Neuronal stem cell (in vitro differentiated cells): ENCODE measurements around the gene HIVEP2.

Experiments used
- DNase-seq: peaks from one replicate; pipeline ENCODE4 v3.0.0-alpha.2; 2013; ENCODE audit warnings: low spot score
- H2AFZ ChIP-seq: one replicate; pipeline ENCODE4 v1.6.1; 2013; ENCODE audit warnings: mild to moderate bottlenecking, low read length, inconsistent platforms
- H2AK5ac ChIP-seq: 2 replicates; pipeline ENCODE4 v1.6.1; 2013; ENCODE audit warnings: low read depth, mild to moderate bottlenecking, inconsistent platforms, low read length, moderate library complexity, mixed read lengths
- H2BK120ac ChIP-seq: 2 replicates; pipeline ENCODE4 v1.6.1; 2013; ENCODE audit warnings: low read depth, mild to moderate bottlenecking, inconsistent platforms, low read length, moderate library complexity, mixed read lengths
- H2BK12ac ChIP-seq: one replicate; pipeline ENCODE4 v1.6.1; 2013; ENCODE audit warnings: low read length, inconsistent platforms
- H2BK15ac ChIP-seq: 2 replicates; pipeline ENCODE4 v1.6.1; 2013; ENCODE audit warnings: mild to moderate bottlenecking, low read length, inconsistent platforms, mixed read lengths
- H2BK5ac ChIP-seq: one replicate; pipeline ENCODE4 v1.6.1; 2013; ENCODE audit warnings: inconsistent platforms, mild to moderate bottlenecking, low read length, moderate library complexity
- H3K14ac ChIP-seq: one replicate; pipeline ENCODE4 v1.6.1; 2013; ENCODE audit warnings: low read length, inconsistent platforms
- H3K18ac ChIP-seq: 2 replicates; pipeline ENCODE4 v1.6.1; 2013; ENCODE audit warnings: low read length, inconsistent platforms
- H3K23ac ChIP-seq: 2 replicates; pipeline ENCODE4 v1.6.1; 2013; ENCODE audit warnings: low read depth, mild to moderate bottlenecking, mixed read lengths, low read length, inconsistent platforms; ENCODE audit not compliant: poor library complexity
- H3K27ac ChIP-seq: replicated peaks from 3 replicates; pipeline ENCODE4 v1.5.1; 2013; ENCODE audit warnings: low read length, inconsistent platforms
- H3K27me3 ChIP-seq, 3 experiments: 2 replicates each; pipeline ENCODE4 v1.6.1; 2013; ENCODE audit warnings: low read length in 3 of 3, mild to moderate bottlenecking in 2 of 3, inconsistent platforms in 1 of 3, low read depth in 1 of 3, mixed read lengths in 1 of 3, moderate library complexity in 1 of 3; ENCODE audit not compliant: control insufficient read depth in 3 of 3, insufficient read depth in 3 of 3
- H3K36me3 ChIP-seq, 2 donors: replicated peaks in 1 of 2; 2 replicates each; pipeline ENCODE4 v1.6.1; 2013; ENCODE audit warnings: low read length in 2 of 2; ENCODE audit not compliant: control insufficient read depth in 2 of 2, insufficient read depth in 2 of 2
- H3K4ac ChIP-seq: 2 replicates; pipeline ENCODE4 v1.6.1; 2013; ENCODE audit warnings: inconsistent platforms, mild to moderate bottlenecking, low read length, moderate library complexity
- H3K4me1 ChIP-seq, 2 donors: 1 replicate in 1 of 2; 2 replicates in 1 of 2; pipeline ENCODE4 v1.6.1; 2013; ENCODE audit warnings: low read length in 2 of 2, low read depth in 1 of 2; ENCODE audit not compliant: control insufficient read depth in 2 of 2, insufficient read depth in 1 of 2
- H3K4me2 ChIP-seq: one replicate; pipeline ENCODE4 v1.6.1; 2013; ENCODE audit warnings: mild to moderate bottlenecking, low read length, inconsistent platforms; ENCODE audit not compliant: insufficient read depth, poor library complexity, severe bottlenecking
- H3K4me3 ChIP-seq, 2 donors: 2 replicates each; pipeline ENCODE4 v1.5.1; 2013; ENCODE audit warnings: low read length in 2 of 2, mild to moderate bottlenecking in 2 of 2, inconsistent platforms in 1 of 2, moderate library complexity in 1 of 2
- H3K79me1 ChIP-seq: one replicate; pipeline ENCODE4 v1.6.1; 2013; ENCODE audit warnings: low read depth, mild to moderate bottlenecking, inconsistent platforms, low read length, moderate library complexity
- H3K9ac ChIP-seq: one replicate; pipeline ENCODE4 v1.6.1; 2013; ENCODE audit warnings: mild to moderate bottlenecking, low read depth, low read length, inconsistent platforms; ENCODE audit not compliant: poor library complexity
- H3K9me3 ChIP-seq, 2 donors: replicated peaks in 1 of 2; 2 replicates each; pipeline versions ENCODE3 to v1.6.1; 2013; ENCODE audit warnings: low read length in 2 of 2, mild to moderate bottlenecking in 2 of 2, inconsistent platforms in 1 of 2, low read depth in 1 of 2, mixed read lengths in 1 of 2, moderate library complexity in 1 of 2; ENCODE audit not compliant: control insufficient read depth in 2 of 2, insufficient read depth in 1 of 2
- H4K8ac ChIP-seq: one replicate; pipeline ENCODE4 v1.6.1; 2013; ENCODE audit warnings: low read depth, mild to moderate bottlenecking, inconsistent platforms, low read length, moderate library complexity
- H4K91ac ChIP-seq: one replicate; pipeline ENCODE4 v1.6.1; 2013; ENCODE audit warnings: low read length, low read depth, mild to moderate bottlenecking, inconsistent platforms; ENCODE audit not compliant: poor library complexity
- WGBS, 2 donors: extraction: QIAGEN DNeasy Blood & Tissue Kit; methylation state at CpG; one replicate each; pipeline ENCODE4 v1.1.7; 2013; ENCODE audit warnings: missing lambda C conversion rate in 2 of 2, mixed read lengths in 1 of 2; ENCODE audit not compliant: insufficient read length in 2 of 2, insufficient replicate concordance in 1 of 2; ENCODE audit errors: extremely low coverage in 2 of 2; 5-methylcytosine and 5-hydroxymethylcytosine counted together

The HIVEP2 gene

GRCh38 chr6:142786476-142786875, 158.5 kb downstream of the HIVEP2 start:
- no peak overlapping the region for H3K14ac ChIP-seq
- no peaks in the 10 kb centered on the region for H3K27me3 ChIP-seq
- H3K4ac ChIP-seq = no peak overlapping the region
- no peaks in the 10 kb centered on the region for H3K36me3 ChIP-seq
- H3K27ac ChIP-seq = no peak overlapping the region
- no peak overlapping the region for H4K91ac ChIP-seq
- H3K4me3 ChIP-seq = no peak overlapping the region
- H2BK15ac ChIP-seq = no peak overlapping the region
- no peaks in the 10 kb centered on the region for H3K9me3 ChIP-seq
- no peak overlapping the region for H2BK120ac ChIP-seq
- H3K23ac ChIP-seq = no peak overlapping the region
- no peak overlapping the region for H2BK5ac ChIP-seq
- DNase-seq = no peak
- H3K4me1 ChIP-seq = no peaks in the 10 kb centered on the region
- no peak overlapping the region for H3K4me2 ChIP-seq
- H4K8ac ChIP-seq = no peak overlapping the region
- H2AFZ ChIP-seq = no peak overlapping the region
- no peak overlapping the region for H3K18ac ChIP-seq
- H3K9ac ChIP-seq = no peak overlapping the region
- no peak overlapping the region for H2AK5ac ChIP-seq
- H2BK12ac ChIP-seq = no peak overlapping the region
- no peaks in the 10 kb centered on the region for H3K79me1 ChIP-seq

- H3K27me3 ChIP-seq = no peaks in the 10 kb centered on the region
- DNase-seq = no peak
- no peak overlapping the region for H3K4me2 ChIP-seq
- H3K79me1 ChIP-seq = no peaks in the 10 kb centered on the region
- no peak overlapping the region for H2BK15ac ChIP-seq
- no peak overlapping the region for H3K23ac ChIP-seq
- H3K9ac ChIP-seq = no peak overlapping the region
- H2AFZ ChIP-seq = no peak overlapping the region
- no peak overlapping the region for H4K8ac ChIP-seq
- H3K36me3 ChIP-seq = no peaks in the 10 kb centered on the region
- no peak overlapping the region for H3K14ac ChIP-seq
- no peak overlapping the region for H3K4ac ChIP-seq
- H3K9me3 ChIP-seq = no peaks in the 10 kb centered on the region
- H4K91ac ChIP-seq = no peak overlapping the region
- no peak overlapping the region for H3K4me3 ChIP-seq
- no peak overlapping the region for H2BK120ac ChIP-seq
- no peak overlapping the region for H2BK5ac ChIP-seq
- H3K4me1 ChIP-seq = no peaks in the 10 kb centered on the region
- H3K18ac ChIP-seq = no peak overlapping the region
- H3K27ac ChIP-seq = no peak overlapping the region
- no peak overlapping the region for H2BK12ac ChIP-seq
- H2AK5ac ChIP-seq = no peak overlapping the region
- WGBS, 2 donors = no CpG with 5 or more reads among the region's 3 CpGs
Observed at GRCh38 chr6:142784344-142784743, 160.6 kb downstream of the HIVEP2 start.

GRCh38 chr6:142783499-142783898, 161.5 kb downstream of the HIVEP2 start:
- Histone ChIP-seq H3K4me3 (no peak overlapping the region), H2BK12ac (no peak overlapping the region), H3K9ac (no peak overlapping the region), H3K27ac (no peak overlapping the region), H3K18ac (no peak overlapping the region), H2BK120ac (no peak overlapping the region), H3K4me2 (no peak overlapping the region), H2AFZ (no peak overlapping the region), H2BK15ac (no peak overlapping the region), H4K91ac (no peak overlapping the region), H3K23ac (no peak overlapping the region), H2AK5ac (no peak overlapping the region), H3K36me3 (no peaks in the 10 kb centered on the region), H3K79me1 (no peaks in the 10 kb centered on the region), H3K14ac (no peak overlapping the region), H3K9me3 (no peaks in the 10 kb centered on the region), H3K4ac (no peak overlapping the region), H4K8ac (no peak overlapping the region), H3K27me3 (no peaks in the 10 kb centered on the region), H2BK5ac (no peak overlapping the region), H3K4me1 (no peaks in the 10 kb centered on the region)
- WGBS, 2 donors = no CpG with 5 or more reads among the region's 2 CpGs
- DNase-seq = no peak

- no peak overlapping the region for H2BK5ac ChIP-seq
- H3K27ac ChIP-seq = no peak overlapping the region
- no peak overlapping the region for H3K4me3 ChIP-seq
- no peak overlapping the region for H2BK120ac ChIP-seq
- H2AFZ ChIP-seq = no peak overlapping the region
- H3K9ac ChIP-seq = no peak overlapping the region
- no peak overlapping the region for H2BK12ac ChIP-seq
- H3K36me3 ChIP-seq = no peaks in the 10 kb centered on the region
- no peaks in the 10 kb centered on the region for H3K4me1 ChIP-seq
- no CpG with 5 or more reads among the region's 3 CpGs for WGBS, 2 donors
- no peaks in the 10 kb centered on the region for H3K9me3 ChIP-seq
- no peak overlapping the region for H2AK5ac ChIP-seq
- DNase-seq = no peak
- H3K23ac ChIP-seq = no peak overlapping the region
- H4K91ac ChIP-seq = no peak overlapping the region
- H3K4me2 ChIP-seq = no peak overlapping the region
- H2BK15ac ChIP-seq = no peak overlapping the region
- no peak overlapping the region for H4K8ac ChIP-seq
- H3K27me3 ChIP-seq = no peaks in the 10 kb centered on the region
- no peak overlapping the region for H3K14ac ChIP-seq
- no peak overlapping the region for H3K18ac ChIP-seq
- no peaks in the 10 kb centered on the region for H3K79me1 ChIP-seq
- no peak overlapping the region for H3K4ac ChIP-seq
Observed at GRCh38 chr6:142781129-142781528, 163.8 kb downstream of the HIVEP2 start.
